Immature natural killer cell (primary cell): ENCODE results near the gene PDE3A. TPM values are rescaled to one million over a fixed set of nuclear protein-coding genes. Genes with fewer than 3 reads are reported as not detected.

ENCODE experiments used
- DNase-seq, 3 donors: peaks; one replicate each; pipeline ENCODE4 v3.0.0; 2022; ENCODE audit warnings: mixed read lengths in 1 of 3
- H3K27ac Mint-ChIP-seq, 6 donors: one replicate each; pipeline ENCODE4 v1.8.0; 2020; ENCODE audit warnings: mixed read lengths in 6 of 6, mild to moderate bottlenecking in 5 of 6, inconsistent platforms in 4 of 6, moderate library complexity in 3 of 6
- H3K27me3 Mint-ChIP-seq, 3 donors: one replicate each; pipeline ENCODE4 v1.8.0; 2020 to 2021; ENCODE audit warnings: low read depth in 3 of 3, mild to moderate bottlenecking in 3 of 3, mixed read lengths in 3 of 3, moderate library complexity in 3 of 3, inconsistent platforms in 1 of 3
- H3K36me3 Mint-ChIP-seq, 3 donors: one replicate each; pipeline ENCODE4 v1.8.0; 2020; ENCODE audit warnings: mixed read lengths in 3 of 3, inconsistent platforms in 2 of 3, mild to moderate bottlenecking in 2 of 3
- H3K4me1 Mint-ChIP-seq, 2 donors: one replicate each; pipeline ENCODE4 v1.8.0; 2020; ENCODE audit warnings: inconsistent platforms in 2 of 2, mild to moderate bottlenecking in 2 of 2, mixed read lengths in 2 of 2, moderate library complexity in 1 of 2
- H3K4me3 Mint-ChIP-seq, 5 donors: one replicate each; pipeline ENCODE4 v1.8.0; 2020; ENCODE audit warnings: mild to moderate bottlenecking in 5 of 5, mixed read lengths in 5 of 5, inconsistent platforms in 3 of 5, moderate library complexity in 3 of 5
- H3K9me3 Mint-ChIP-seq, 6 donors: one replicate each; pipeline ENCODE4 v1.8.0; 2020; ENCODE audit warnings: mild to moderate bottlenecking in 6 of 6, mixed read lengths in 6 of 6, inconsistent platforms in 4 of 6, moderate library complexity in 3 of 6
- polyA plus RNA-seq, 3 donors: library from polyadenylated mRNA; unstranded; fragments of 300-500 nt; fragmentation: Illumina TruSeq; gene quantifications; one replicate each; pipeline ENCODE4 v1.2.3, GENCODE V29; 2021

The PDE3A gene
- polyA plus RNA-seq, 3 donors from 2014 or later, result 0.08 TPM; not detected in 2

GRCh38 chr12:20695232-20695631 lies 326.9 kb downstream of the PDE3A start, which contains the start of gene SLCO1C1:
Gene SLCO1C1 (plus strand): TSS chr12:20695332. CDS start chr12:20699577, 4,245 bp downstream.
- Mint-ChIP-seq H3K27ac (no peak within 1 kb of the TSS), H3K9me3 (peaks cover 0 to 8% (median 2%) of the 10 kb centered on the region in 6 donors), H3K27me3 (peaks cover 0 to 3% (median 3%) of the 10 kb centered on the region in 3 donors), H3K4me1 (no peaks in the 10 kb centered on the region), H3K4me3 (no peak within 1 kb of the TSS), H3K36me3 (no peaks in the 10 kb centered on the region)
- DNase-seq, result no peak

DNA sequence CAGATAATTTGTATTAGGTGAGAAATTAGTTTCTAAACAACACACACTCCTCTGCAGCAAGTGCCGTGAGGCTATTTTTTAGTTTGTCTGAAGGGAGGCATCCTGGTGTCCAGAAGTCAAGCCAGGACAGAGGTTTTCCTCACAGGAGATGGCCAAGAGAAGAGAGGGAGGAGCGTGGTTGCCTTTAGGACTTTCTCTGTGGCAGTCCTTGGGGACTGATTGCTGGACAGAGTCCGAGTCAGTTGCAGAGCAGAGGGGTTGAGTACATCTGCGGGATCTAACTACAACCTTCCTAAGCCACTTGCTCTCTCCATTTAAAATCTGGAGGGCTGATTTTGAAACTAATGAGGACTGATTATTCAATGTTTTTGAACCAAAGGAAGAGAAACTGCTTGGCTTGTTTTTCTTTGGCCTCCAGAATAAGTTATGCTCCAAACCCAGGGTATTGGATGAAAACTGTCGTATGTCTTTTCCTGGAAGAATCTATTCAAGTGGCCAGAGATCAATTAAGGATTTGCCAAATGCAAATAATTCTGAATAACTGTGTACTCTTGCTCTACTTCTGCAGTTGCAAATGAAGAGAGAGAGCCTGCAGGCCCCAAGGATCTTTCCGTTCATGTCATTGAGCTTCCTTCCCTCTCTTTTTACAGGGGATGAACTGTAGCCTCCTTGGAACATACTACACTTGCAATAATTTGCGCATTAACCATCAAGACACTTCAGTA lies 328.0 kb downstream of the PDE3A start:
- no peaks in the 10 kb centered on the region for H3K4me1 Mint-ChIP-seq
- H3K4me3 Mint-ChIP-seq, result no peak overlapping the region
- no peaks in the 10 kb centered on the region for H3K36me3 Mint-ChIP-seq
- H3K27me3 Mint-ChIP-seq, result peaks cover 0 to 3% (median 2%) of the 10 kb centered on the region in 3 donors
- DNase-seq, result no peak
- no peak overlapping the region for H3K27ac Mint-ChIP-seq
- H3K9me3 Mint-ChIP-seq, result peaks cover 0 to 6% (median 2%) of the 10 kb centered on the region in 6 donors

- no peaks in the 10 kb centered on the region for H3K36me3 Mint-ChIP-seq
- no peak overlapping the region for H3K4me3 Mint-ChIP-seq
- H3K27ac Mint-ChIP-seq, result no peak overlapping the region
- peaks cover 0 to 2% (median under 1%) of the 10 kb centered on the region in 6 donors for H3K9me3 Mint-ChIP-seq
- no peak for DNase-seq
- H3K27me3 Mint-ChIP-seq, result peaks cover 0 to 3% (median 0%) of the 10 kb centered on the region in 3 donors
- H3K4me1 Mint-ChIP-seq, result no peaks in the 10 kb centered on the region
Measured at GRCh38 chr12:20701106-20701505, 332.8 kb downstream of the PDE3A start.

- no peaks in the 10 kb centered on the region for H3K36me3 Mint-ChIP-seq
- no peak for DNase-seq
- H3K4me3 Mint-ChIP-seq, result no peak overlapping the region
- no peak overlapping the region for H3K27ac Mint-ChIP-seq
- no peaks in the 10 kb centered on the region for H3K27me3 Mint-ChIP-seq
- H3K9me3 Mint-ChIP-seq, result peaks cover 0 to 4% (median under 1%) of the 10 kb centered on the region in 6 donors
- H3K4me1 Mint-ChIP-seq, result no peaks in the 10 kb centered on the region
Measured at GRCh38 chr12:20704860-20705259, 336.5 kb downstream of the PDE3A start.

DNA sequence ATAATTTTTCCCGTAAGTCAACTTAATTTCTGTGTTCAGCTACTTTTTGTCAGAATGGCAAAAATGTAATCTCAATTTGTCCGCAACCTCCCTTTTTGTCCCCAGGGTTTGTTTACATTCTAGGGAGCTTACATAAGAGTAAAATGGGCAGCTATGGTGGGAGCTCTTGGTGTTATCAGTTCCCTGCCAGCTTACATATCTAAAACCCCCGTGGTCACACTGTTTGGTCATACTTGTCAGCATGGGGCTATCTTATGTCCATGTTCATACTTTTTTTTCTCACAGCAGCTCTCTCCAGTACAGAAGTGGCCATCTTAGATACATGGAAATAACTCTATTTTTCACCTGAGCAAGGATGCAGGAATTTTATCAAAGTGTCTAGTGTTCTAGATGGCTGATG lies 343.5 kb downstream of the PDE3A start:
- no peaks in the 10 kb centered on the region for H3K4me1 Mint-ChIP-seq
- no peak overlapping the region for H3K27ac Mint-ChIP-seq
- no peaks in the 10 kb centered on the region for H3K36me3 Mint-ChIP-seq
- no peak overlapping the region for H3K4me3 Mint-ChIP-seq
- no peak for DNase-seq
- no peaks in the 10 kb centered on the region for H3K27me3 Mint-ChIP-seq
- peaks cover 2 to 13% (median 6%) of the 10 kb centered on the region in 6 donors for H3K9me3 Mint-ChIP-seq

DNA sequence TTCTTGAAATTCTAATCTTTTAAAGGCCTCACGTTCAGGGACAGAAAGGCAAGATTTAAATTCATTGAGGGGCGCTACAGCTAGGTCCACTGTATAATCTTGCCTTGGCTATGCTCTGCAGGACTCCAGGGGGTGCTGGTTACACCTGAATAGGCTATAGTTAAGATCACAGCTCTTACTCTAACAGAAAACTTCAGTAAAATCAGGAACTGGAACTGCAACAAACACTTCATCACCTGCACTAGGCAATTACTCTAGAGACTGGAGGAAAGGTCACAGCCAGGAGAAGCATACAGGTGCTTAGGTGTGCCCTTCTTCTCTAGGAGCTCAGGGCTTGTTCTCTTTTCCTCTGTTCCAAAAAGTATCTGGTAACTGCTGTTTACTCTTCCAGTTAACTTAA lies 347.7 kb downstream of the PDE3A start:
- no peak for DNase-seq
- Mint-ChIP-seq H3K4me1 (no peaks in the 10 kb centered on the region), H3K27ac (no peak overlapping the region), H3K27me3 (no peaks in the 10 kb centered on the region), H3K9me3 (peaks cover 2 to 9% (median 6%) of the 10 kb centered on the region in 6 donors), H3K4me3 (no peak overlapping the region), H3K36me3 (no peaks in the 10 kb centered on the region)

- H3K9me3 Mint-ChIP-seq, result peaks cover 2 to 9% (median 5%) of the 10 kb centered on the region in 6 donors
- H3K4me1 Mint-ChIP-seq, result no peaks in the 10 kb centered on the region
- H3K4me3 Mint-ChIP-seq, result no peak overlapping the region
- H3K27me3 Mint-ChIP-seq, result no peaks in the 10 kb centered on the region
- H3K36me3 Mint-ChIP-seq, result no peaks in the 10 kb centered on the region
- DNase-seq, result no peak
- H3K27ac Mint-ChIP-seq, result no peak overlapping the region
Measured at GRCh38 chr12:20716985-20717384, 348.6 kb downstream of the PDE3A start.

- Mint-ChIP-seq H3K36me3 (no peaks in the 10 kb centered on the region), H3K4me3 (no peak overlapping the region), H3K9me3 (peaks cover 2 to 14% (median 6%) of the 10 kb centered on the region in 6 donors), H3K4me1 (no peaks in the 10 kb centered on the region), H3K27ac (no peak overlapping the region), H3K27me3 (peaks cover 0 to 1% (median 0%) of the 10 kb centered on the region in 3 donors)
- DNase-seq, result no peak
Measured at GRCh38 chr12:20718294-20718693, 350.0 kb downstream of the PDE3A start.

DNA sequence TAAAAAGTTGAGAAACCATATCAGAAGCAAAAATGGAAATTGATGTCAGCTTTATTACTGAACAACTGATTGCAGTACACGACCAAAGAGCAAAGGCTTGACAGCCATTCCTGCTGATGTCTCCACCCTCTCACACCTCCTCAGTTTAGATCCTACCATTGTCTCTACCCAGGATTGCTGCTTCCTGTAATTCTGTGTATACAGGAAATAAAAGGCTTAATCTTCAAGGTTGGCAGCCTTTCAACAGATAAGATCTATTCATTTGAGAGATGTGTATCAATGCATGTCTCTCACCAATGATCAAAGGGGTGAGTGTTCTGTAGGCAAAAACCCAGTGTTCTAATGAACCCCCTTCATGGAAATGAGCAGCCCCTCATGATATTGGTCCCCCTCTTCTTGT lies 353.8 kb downstream of the PDE3A start:
- H3K36me3 Mint-ChIP-seq, result no peaks in the 10 kb centered on the region

DNA sequence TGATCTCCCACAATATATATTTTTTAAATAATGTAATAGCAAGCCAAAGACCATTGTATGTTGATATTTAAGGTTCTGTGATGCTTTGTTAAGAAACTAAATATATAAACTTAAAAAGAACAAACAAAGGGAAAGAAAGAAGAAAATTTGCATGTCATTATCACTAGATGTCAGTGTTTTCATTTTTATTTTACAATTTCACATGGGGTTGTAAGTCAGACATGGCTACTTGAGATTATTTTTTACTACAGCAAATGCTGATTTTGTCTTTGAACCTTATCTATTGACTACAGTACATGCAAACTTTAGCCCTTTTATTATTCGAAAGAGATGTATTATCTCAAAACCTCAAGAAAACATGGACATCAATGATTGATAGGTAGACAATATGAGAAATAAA lies 362.9 kb downstream of the PDE3A start:
- Mint-ChIP-seq H3K27ac (no peak overlapping the region), H3K9me3 (peaks cover 0 to 5% (median 3%) of the 10 kb centered on the region in 6 donors), H3K27me3 (no peaks in the 10 kb centered on the region), H3K36me3 (no peaks in the 10 kb centered on the region), H3K4me3 (no peak overlapping the region), H3K4me1 (no peaks in the 10 kb centered on the region)
- DNase-seq, result no peak

More for the DNA sequence above, 353.8 kb downstream of the PDE3A start:
- Mint-ChIP-seq H3K27me3 (peaks cover 0 to 1% (median 0%) of the 10 kb centered on the region in 3 donors), H3K27ac (no peak overlapping the region), H3K4me1 (no peaks in the 10 kb centered on the region), H3K9me3 (peaks cover 0 to 14% (median 5%) of the 10 kb centered on the region in 6 donors), H3K4me3 (no peak overlapping the region)
- no peak for DNase-seq
